NCI-H2171 treated with DMSO at 0.1 percent for 48 hours (cell line): Measurements from ENCODE around the gene UTS2.

Experiments used
- DNase-seq: peaks from one replicate; lab custom pipeline; 2025; lab: John Stamatoyannopoulos, UW

UTS2 gene

DNA sequence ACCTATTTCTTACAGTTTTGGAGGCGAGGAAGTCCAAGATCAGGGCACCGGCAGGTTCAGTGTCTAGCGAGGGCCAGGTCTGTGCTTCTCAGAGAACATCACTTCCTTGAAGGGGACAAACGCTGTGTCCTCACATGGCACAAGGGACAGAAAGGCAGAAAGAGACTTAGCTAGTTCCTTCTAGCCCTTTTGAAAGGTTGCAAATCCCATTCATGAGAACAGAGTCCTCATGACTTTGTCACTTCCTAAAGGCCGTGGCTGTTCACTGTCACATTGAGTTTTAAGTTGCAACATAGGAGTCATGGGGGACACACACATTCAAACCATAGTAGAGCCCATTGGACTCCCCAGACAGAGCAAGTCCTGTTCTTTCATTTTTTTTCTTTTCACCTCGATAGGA lies 41.4 kb downstream of the UTS2 start:
- no peak for DNase-seq

GRCh38 chr1:7810395-7810794 lies 42.5 kb downstream of the UTS2 start:
- DNase-seq = no peak

DNA sequence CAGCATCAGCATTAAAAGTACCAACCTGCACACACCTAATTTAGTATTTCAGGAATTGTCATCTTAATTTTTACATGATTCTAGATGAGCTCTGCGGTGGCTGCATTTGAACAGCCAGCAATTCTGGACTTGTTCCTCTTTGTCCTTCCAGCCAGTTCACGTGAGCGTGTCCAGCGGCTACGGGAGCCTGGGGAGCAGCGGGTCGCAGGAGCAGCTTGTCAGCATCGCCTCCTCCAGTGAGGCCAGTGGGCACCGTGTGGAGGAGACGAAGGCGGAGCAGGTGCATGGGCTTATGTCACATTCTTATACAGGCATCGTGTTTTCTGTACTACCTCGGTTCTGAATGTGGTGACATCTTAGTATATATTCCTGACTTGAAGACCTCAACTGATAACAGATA lies 43.1 kb downstream of the UTS2 start:
- no peak for DNase-seq

- DNase-seq = peak; percentile 40
Measured at GRCh38 chr1:7808253-7808844, 44.5 kb downstream of the UTS2 start.

DNA sequence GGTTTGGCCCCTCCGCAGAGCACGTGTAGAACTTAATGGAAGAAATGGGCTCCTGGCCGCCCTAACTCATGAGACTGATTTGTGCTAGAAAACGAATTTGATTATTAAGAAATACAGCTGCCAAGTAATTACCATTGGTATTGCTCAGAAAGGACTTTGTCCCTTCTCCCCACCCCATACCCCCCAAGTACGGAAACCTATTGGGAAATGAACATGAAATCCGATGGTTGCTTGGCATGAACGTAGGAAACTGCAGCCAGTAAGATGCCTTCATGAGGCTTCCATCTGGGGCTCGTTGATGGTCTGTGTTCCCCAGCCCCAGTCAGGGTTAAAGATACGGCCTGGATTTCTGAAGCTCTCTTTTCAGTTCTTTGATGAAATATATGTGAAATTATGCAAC lies 47.4 kb downstream of the UTS2 start:
- no peak for DNase-seq
